Activated T-cell treated with anti-CD3 and anti-CD28 coated beads, Interleukin-2, amount 50 U/mL, for 1 hour (primary cell): Measurements from ENCODE around the gene PHOX2B.

ENCODE experiments used
- DNase-seq: peaks from one replicate; pipeline ENCODE4 v3.0.0-alpha.2; 2020

PHOX2B gene

GRCh38 chr4:41709844-41710481 is 38.6 kb downstream of the PHOX2B start:
- DNase-seq: no peak

GRCh38 chr4:41703785-41704184 is 44.7 kb downstream of the PHOX2B start:
- no peak for DNase-seq

- no peak for DNase-seq
Observed at GRCh38 chr4:41702770-41703169, 45.8 kb downstream of the PHOX2B start.

- DNase-seq: no peak
Observed at GRCh38 chr4:41701983-41702382, 46.5 kb downstream of the PHOX2B start.

GRCh38 chr4:41696763-41697162 is 51.8 kb downstream of the PHOX2B start:
- no peak for DNase-seq

GRCh38 chr4:41696131-41696530 is 52.4 kb downstream of the PHOX2B start:
- DNase-seq: no peak
